Panc1 (cell line): ENCODE data around the gene PAQR7. TPM values are rescaled to one million over a fixed set of nuclear protein-coding genes. Genes with fewer than 3 reads are reported as not detected.

Experiments
- ATAC-seq: fragments of 200-7000 bp; cut with Tn5 transposase; 2 replicates; pipeline ENCODE4 v1.9.1; 2020; ENCODE audit warnings: mild to moderate bottlenecking, moderate library complexity
- BruUV-seq: library from RNA; stranded (reverse); fragments of 400-500 nt; replicated peaks from 2 replicates; lab custom pipeline; 2021; lab: Mats Ljungman, UMichigan
- CTCF ChIA-PET: fragments of 300-600 bp; sonication (Branson Sonifier 250); formaldehyde crosslinking; loops from one replicate; lab custom pipeline; 2022; ENCODE audit warnings: antibody characterized with exemption; lab: Charles Lee
- POLR2A ChIA-PET: fragments of 300-600 bp; sonication (Branson Sonifier 250); formaldehyde crosslinking; loops from one replicate; lab custom pipeline; 2022; ENCODE audit warnings: antibody characterized with exemption; lab: Charles Lee
- DNase-seq: peaks from one replicate; pipeline ENCODE4 v3.0.0-alpha.2; 2010; ENCODE audit warnings: low read depth, low spot score
- H3K27ac ChIP-seq: 2 replicates; pipeline ENCODE4 v1.5.1; 2011; ENCODE audit warnings: mild to moderate bottlenecking, low read length, inconsistent platforms
- H3K27me3 ChIP-seq: fragments of 200-500 bp; sonication (Bioruptor generic); 2 replicates; pipeline ENCODE4 v1.6.0; 2014; ENCODE audit warnings: low read length, inconsistent platforms; ENCODE audit not compliant: control insufficient read depth, insufficient read depth
- H3K36me3 ChIP-seq: fragments of 200-500 bp; sonication (Bioruptor generic); 2 replicates; pipeline ENCODE4 v1.5.1; 2014; ENCODE audit warnings: inconsistent platforms, mild to moderate bottlenecking, low read length, moderate library complexity; ENCODE audit not compliant: control insufficient read depth, insufficient read depth
- H3K4me1 ChIP-seq: 2 replicates; pipeline ENCODE4 v1.5.1; 2011; ENCODE audit warnings: inconsistent platforms, mild to moderate bottlenecking, low read length, moderate library complexity; ENCODE audit not compliant: control insufficient read depth, insufficient read depth
- H3K4me3 ChIP-seq, 2 experiments: 2 replicates each; pipeline ENCODE4 v1.5.1; 2011 to 2012; ENCODE audit warnings: low read depth in 2 of 2, low read length in 2 of 2, mild to moderate bottlenecking in 2 of 2, inconsistent platforms in 1 of 2, moderate library complexity in 1 of 2
- H3K9me3 ChIP-seq: fragments of 200-500 bp; sonication (Bioruptor generic); 2 replicates; pipeline ENCODE4 v1.5.1; 2014; ENCODE audit warnings: low read depth, mild to moderate bottlenecking, inconsistent platforms, low read length, moderate library complexity; ENCODE audit not compliant: control insufficient read depth, insufficient read depth
- POLR2AphosphoS5 ChIP-seq: IDR thresholded peaks from 2 replicates; pipeline ENCODE4 v1.6.1; 2012; ENCODE audit warnings: mild to moderate bottlenecking, low read depth, low read length, moderate library complexity
- SIN3A ChIP-seq: IDR thresholded peaks from 2 replicates; pipeline ENCODE4 v1.6.1; 2012; ENCODE audit warnings: low read depth, mild to moderate bottlenecking, low read length, moderate library complexity, borderline replicate concordance; ENCODE audit not compliant: insufficient read depth
- TCF7L2 ChIP-seq: IDR thresholded peaks from 2 replicates; pipeline ENCODE4 v1.6.1; 2011; ENCODE audit warnings: mild to moderate bottlenecking, low read depth, low read length, inconsistent platforms
- in situ Hi-C: cut with HindIII; loops from 2 replicates; pipeline ENCODE4 v1.10.0; 2016; ENCODE audit warnings: low sequenced_read_pairs, low pct_unique_long_range_greater_than_20kb
- intact Hi-C: fragments of 100-400 bp; cut with micrococcal nuclease; formaldehyde crosslinking; loops from one replicate; pipeline ENCODE4 v1.10.0; 2022; ENCODE audit not compliant: unreplicated experiment
- total RNA-seq: library from RNA; stranded (reverse); gene quantifications from one replicate; pipeline ENCODE4 v1.2.1, GENCODE V29; 2021; ENCODE audit not compliant: unreplicated experiment
- TF ChIP-seq, protein P1 (sequence below), 2 experiments: IDR thresholded peaks; 2 replicates each; pipeline ENCODE4 v1.6.1; 2011 to 2012; ENCODE audit warnings: low read depth in 2 of 2, control low read depth in 1 of 2, low read length in 1 of 2, mild to moderate bottlenecking in 1 of 2, moderate library complexity in 1 of 2; ENCODE audit not compliant: insufficient read depth in 1 of 2

PAQR7 gene
- total RNA-seq, 1 experiment from 2014 or later: 30.9 TPM

GRCh38 chr1:25906644-25907300 lies 31.3 kb upstream of the PAQR7 start:
- ATAC-seq (peak; percentile 17), DNase-seq (no peak)
- Histone ChIP-seq H3K4me3 (peak overlapping the region; percentile 60 to 73), H3K27ac (peak overlapping the region; percentile 75), H3K36me3 (peaks cover 24% of the 10 kb centered on the region), H3K4me1 (peaks cover 16% of the 10 kb centered on the region), H3K9me3 (no peaks in the 10 kb centered on the region), H3K27me3 (no peaks in the 10 kb centered on the region)
- BruUV-seq: no TSS peak
- ChIA-PET POLR2A (no interaction called here), CTCF (interaction anchor here (1.5 kb wide), 1 partner anchor 11 kb away, joined by 4 read pairs; no protein-coding TSS in a partner anchor)
- intact Hi-C loops: no loop called here
- in situ Hi-C loops: no loop called here
- TF ChIP-seq, protein P1, sequence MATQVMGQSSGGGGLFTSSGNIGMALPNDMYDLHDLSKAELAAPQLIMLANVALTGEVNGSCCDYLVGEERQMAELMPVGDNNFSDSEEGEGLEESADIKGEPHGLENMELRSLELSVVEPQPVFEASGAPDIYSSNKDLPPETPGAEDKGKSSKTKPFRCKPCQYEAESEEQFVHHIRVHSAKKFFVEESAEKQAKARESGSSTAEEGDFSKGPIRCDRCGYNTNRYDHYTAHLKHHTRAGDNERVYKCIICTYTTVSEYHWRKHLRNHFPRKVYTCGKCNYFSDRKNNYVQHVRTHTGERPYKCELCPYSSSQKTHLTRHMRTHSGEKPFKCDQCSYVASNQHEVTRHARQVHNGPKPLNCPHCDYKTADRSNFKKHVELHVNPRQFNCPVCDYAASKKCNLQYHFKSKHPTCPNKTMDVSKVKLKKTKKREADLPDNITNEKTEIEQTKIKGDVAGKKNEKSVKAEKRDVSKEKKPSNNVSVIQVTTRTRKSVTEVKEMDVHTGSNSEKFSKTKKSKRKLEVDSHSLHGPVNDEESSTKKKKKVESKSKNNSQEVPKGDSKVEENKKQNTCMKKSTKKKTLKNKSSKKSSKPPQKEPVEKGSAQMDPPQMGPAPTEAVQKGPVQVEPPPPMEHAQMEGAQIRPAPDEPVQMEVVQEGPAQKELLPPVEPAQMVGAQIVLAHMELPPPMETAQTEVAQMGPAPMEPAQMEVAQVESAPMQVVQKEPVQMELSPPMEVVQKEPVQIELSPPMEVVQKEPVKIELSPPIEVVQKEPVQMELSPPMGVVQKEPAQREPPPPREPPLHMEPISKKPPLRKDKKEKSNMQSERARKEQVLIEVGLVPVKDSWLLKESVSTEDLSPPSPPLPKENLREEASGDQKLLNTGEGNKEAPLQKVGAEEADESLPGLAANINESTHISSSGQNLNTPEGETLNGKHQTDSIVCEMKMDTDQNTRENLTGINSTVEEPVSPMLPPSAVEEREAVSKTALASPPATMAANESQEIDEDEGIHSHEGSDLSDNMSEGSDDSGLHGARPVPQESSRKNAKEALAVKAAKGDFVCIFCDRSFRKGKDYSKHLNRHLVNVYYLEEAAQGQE (IDR thresholded peaks at IDR 0.05; ENCODE audit: insufficient read depth in 1 of 2, low read depth in 2 of 2, low read length in 1 of 2): no peak

GRCh38 chr1:25905680-25906643 lies 30.5 kb upstream of the PAQR7 start, which contains the start of gene STMN1:
Gene STMN1 (minus strand): TSS chr1:25906419. CDS start chr1:25904676, 1,743 bp downstream.
- ChIA-PET CTCF (interaction anchor here (0.6 to 1.5 kb wide), 3 partner anchors 10 to 92 kb away, joined by 3 to 4 read pairs (median 4); partner anchors contain the start of gene PAFAH2), POLR2A (interaction anchor here (0.6 to 0.8 kb wide), 2 partner anchors 31 to 267 kb away, joined by 4 to 5 read pairs; no protein-coding TSS in a partner anchor)
- peak within 1 kb of the TSS; percentile 60 to 73 for H3K4me3 ChIP-seq
- H3K9me3 ChIP-seq: no peaks in the 10 kb centered on the region
- peaks cover 18% of the 10 kb centered on the region for H3K4me1 ChIP-seq
- peak; percentile 91 for ATAC-seq
- DNase-seq: no peak
- peak; percentile 98 for TF ChIP-seq POLR2AphosphoS5
- peak; percentile 91; the same call in 1 of the 2 replicates for TF ChIP-seq SIN3A
- no peak; the same call in 1 of the 2 replicates for TF ChIP-seq TCF7L2
- no peaks in the 10 kb centered on the region for H3K27me3 ChIP-seq
- in situ Hi-C loops (no loop called here), intact Hi-C loops (no loop called here)
- H3K27ac ChIP-seq: peak within 1 kb of the TSS; percentile 87
- peaks cover 31% of the 10 kb centered on the region for H3K36me3 ChIP-seq
- BruUV-seq: no TSS peak
